ENCODE measurements around the gene ALOX12B. TPM values are rescaled to one million over a fixed set of nuclear protein-coding genes. Genes with fewer than 3 reads are reported as not detected.

ALOX12B gene
- total and polyA plus RNA-seq, 11 donors: not detected

- no peaks in the 10 kb centered on the region for H3K36me3 ChIP-seq
- peak within 1 kb of the TSS; percentile 20 to 85 (median 74) for H3K27ac ChIP-seq
- peaks cover 0 to 60% (median 18%) of the 10 kb centered on the region in 9 donors for H3K27me3 ChIP-seq
- H3K9me3 ChIP-seq: no peaks in the 10 kb centered on the region
- 0 to 1% (median 1%) methylated on average over 26 to 33 of the region's 33 CpGs for WGBS, 4 donors
- ATAC-seq: no peak
- peak in 1 of 5 donors; percentile 13 for DNase-seq
- peaks cover 7 to 53% (median 35%) of the 10 kb centered on the region in 12 donors for H3K4me1 ChIP-seq
- intact Hi-C loops (cut with DNase I): loop anchor here in 5 of 10 donors (2.0 to 5.0 kb wide), 4 partner anchors 36 to 174 kb away; no protein-coding TSS in a partner anchor
- peak within 1 kb of the TSS; percentile 1 to 79 (median 64) for H3K4me3 ChIP-seq
- no peak for TF ChIP-seq POLR2A (IDR thresholded peaks at IDR 0.05)
- TF ChIP-seq, protein P1, sequence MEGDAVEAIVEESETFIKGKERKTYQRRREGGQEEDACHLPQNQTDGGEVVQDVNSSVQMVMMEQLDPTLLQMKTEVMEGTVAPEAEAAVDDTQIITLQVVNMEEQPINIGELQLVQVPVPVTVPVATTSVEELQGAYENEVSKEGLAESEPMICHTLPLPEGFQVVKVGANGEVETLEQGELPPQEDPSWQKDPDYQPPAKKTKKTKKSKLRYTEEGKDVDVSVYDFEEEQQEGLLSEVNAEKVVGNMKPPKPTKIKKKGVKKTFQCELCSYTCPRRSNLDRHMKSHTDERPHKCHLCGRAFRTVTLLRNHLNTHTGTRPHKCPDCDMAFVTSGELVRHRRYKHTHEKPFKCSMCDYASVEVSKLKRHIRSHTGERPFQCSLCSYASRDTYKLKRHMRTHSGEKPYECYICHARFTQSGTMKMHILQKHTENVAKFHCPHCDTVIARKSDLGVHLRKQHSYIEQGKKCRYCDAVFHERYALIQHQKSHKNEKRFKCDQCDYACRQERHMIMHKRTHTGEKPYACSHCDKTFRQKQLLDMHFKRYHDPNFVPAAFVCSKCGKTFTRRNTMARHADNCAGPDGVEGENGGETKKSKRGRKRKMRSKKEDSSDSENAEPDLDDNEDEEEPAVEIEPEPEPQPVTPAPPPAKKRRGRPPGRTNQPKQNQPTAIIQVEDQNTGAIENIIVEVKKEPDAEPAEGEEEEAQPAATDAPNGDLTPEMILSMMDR (IDR thresholded peaks at IDR 0.05): no peak
Measured at GRCh38 chr17:8117980-8118768, 30.7 kb upstream of the ALOX12B start, which contains the start of gene ALOXE3. TSS of gene ALOXE3 (minus strand) at chr17:8118514. CDS start at chr17:8117990, 524 bp downstream.

- no peak for DNase-seq
- TF ChIP-seq, protein P1 (IDR thresholded peaks at IDR 0.05): no peak
- TF ChIP-seq POLR2A (IDR thresholded peaks at IDR 0.05): no peak
- peaks cover under 1 to 56% (median 23%) of the 10 kb centered on the region in 9 donors for H3K27me3 ChIP-seq
- ATAC-seq: no peak
- intact Hi-C loops (cut with DNase I): loop anchor here in 3 of 10 donors (5.0 kb wide), 2 partner anchors 35 to 175 kb away; no protein-coding TSS in a partner anchor
- no peak overlapping the region for H3K27ac ChIP-seq
- no peaks in the 10 kb centered on the region for H3K36me3 ChIP-seq
- no peaks in the 10 kb centered on the region for H3K9me3 ChIP-seq
- peak overlapping the region in 11 of 12 donors; percentile 36 to 79 (median 65) for H3K4me3 ChIP-seq
- WGBS, 4 donors: 8 to 14% (median 10%) methylated on average over 16 to 18 of the region's 18 CpGs
- H3K4me1 ChIP-seq: peaks cover 7 to 46% (median 28%) of the 10 kb centered on the region in 12 donors
Measured at GRCh38 chr17:8117367-8117979, 30.0 kb upstream of the ALOX12B start.

GRCh38 chr17:8116776-8117175, 29.3 kb upstream of the ALOX12B start:
- Histone ChIP-seq H3K4me3 (no peak overlapping the region), H3K4me1 (peaks cover 6 to 39% (median 26%) of the 10 kb centered on the region in 12 donors), H3K36me3 (no peaks in the 10 kb centered on the region), H3K27ac (no peak overlapping the region), H3K9me3 (no peaks in the 10 kb centered on the region), H3K27me3 (peaks cover 3 to 51% (median 27%) of the 10 kb centered on the region in 9 donors)
- 47 to 64% (median 60%) methylated on average over 14 to 18 of the region's 18 CpGs for WGBS, 4 donors
- no peak for DNase-seq
- no peak for TF ChIP-seq POLR2A (IDR thresholded peaks at IDR 0.05)
- TF ChIP-seq, protein P1 (IDR thresholded peaks at IDR 0.05): no peak
- intact Hi-C loops (cut with DNase I): loop anchor here in 3 of 10 donors (5.0 kb wide), 2 partner anchors 34 to 176 kb away; no protein-coding TSS in a partner anchor
- no peak for ATAC-seq

GRCh38 chr17:8110907-8111306, 23.4 kb upstream of the ALOX12B start:
- no peak overlapping the region for H3K4me3 ChIP-seq
- H3K36me3 ChIP-seq: no peaks in the 10 kb centered on the region
- DNase-seq (no peak), ATAC-seq (no peak)
- no peak overlapping the region for H3K27ac ChIP-seq
- no peak for TF ChIP-seq POLR2A (IDR thresholded peaks at IDR 0.05)
- TF ChIP-seq, protein P1 (IDR thresholded peaks at IDR 0.05): no peak
- peaks cover 15 to 65% (median 50%) of the 10 kb centered on the region in 9 donors for H3K27me3 ChIP-seq
- no peaks in the 10 kb centered on the region for H3K9me3 ChIP-seq
- peaks cover 0 to 17% (median 7%) of the 10 kb centered on the region in 12 donors for H3K4me1 ChIP-seq
- WGBS, 4 donors: 90 to 100% (median 93%) methylated on average over 6 of the region's 6 CpGs
- intact Hi-C loops (cut with DNase I): loop anchor here in 2 of 10 donors (2.0 to 5.0 kb wide), 2 partner anchors 49 to 50 kb away; no protein-coding TSS in a partner anchor

Measured in heart left ventricle (tissue), 16 donors.